Astrocyte of the cerebellum (primary cell): ENCODE measurements around the gene ABTB2.

Experiments
- DNase-seq: peaks from one replicate; pipeline ENCODE4 v3.0.0-alpha.2; 2011; ENCODE audit warnings: low read depth
- H3K4me3 ChIP-seq: 2 replicates; pipeline ENCODE4 v1.5.1; 2011; ENCODE audit warnings: mild to moderate bottlenecking, low read depth, low read length, moderate library complexity
- in situ Hi-C: cut with HindIII; loops from 2 replicates; pipeline ENCODE4 v1.10.0; 2017; ENCODE audit warnings: low sequenced_read_pairs
- TF ChIP-seq, protein P1 (sequence below): IDR thresholded peaks from 2 replicates; pipeline ENCODE4 v1.5.1; 2012; ENCODE audit warnings: low read length, low read depth, moderate library complexity, mild to moderate bottlenecking; ENCODE audit errors: missing control alignments

ABTB2 gene

GRCh38 chr11:34292546-34292945 is 65.3 kb downstream of the ABTB2 start:
- in situ Hi-C loops, result no loop called here
- no peak overlapping the region for H3K4me3 ChIP-seq
- TF ChIP-seq, protein P1, sequence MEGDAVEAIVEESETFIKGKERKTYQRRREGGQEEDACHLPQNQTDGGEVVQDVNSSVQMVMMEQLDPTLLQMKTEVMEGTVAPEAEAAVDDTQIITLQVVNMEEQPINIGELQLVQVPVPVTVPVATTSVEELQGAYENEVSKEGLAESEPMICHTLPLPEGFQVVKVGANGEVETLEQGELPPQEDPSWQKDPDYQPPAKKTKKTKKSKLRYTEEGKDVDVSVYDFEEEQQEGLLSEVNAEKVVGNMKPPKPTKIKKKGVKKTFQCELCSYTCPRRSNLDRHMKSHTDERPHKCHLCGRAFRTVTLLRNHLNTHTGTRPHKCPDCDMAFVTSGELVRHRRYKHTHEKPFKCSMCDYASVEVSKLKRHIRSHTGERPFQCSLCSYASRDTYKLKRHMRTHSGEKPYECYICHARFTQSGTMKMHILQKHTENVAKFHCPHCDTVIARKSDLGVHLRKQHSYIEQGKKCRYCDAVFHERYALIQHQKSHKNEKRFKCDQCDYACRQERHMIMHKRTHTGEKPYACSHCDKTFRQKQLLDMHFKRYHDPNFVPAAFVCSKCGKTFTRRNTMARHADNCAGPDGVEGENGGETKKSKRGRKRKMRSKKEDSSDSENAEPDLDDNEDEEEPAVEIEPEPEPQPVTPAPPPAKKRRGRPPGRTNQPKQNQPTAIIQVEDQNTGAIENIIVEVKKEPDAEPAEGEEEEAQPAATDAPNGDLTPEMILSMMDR, result no peak
- DNase-seq, result no peak

GRCh38 chr11:34292111-34292510 is 65.7 kb downstream of the ABTB2 start:
- no peak overlapping the region for H3K4me3 ChIP-seq
- no peak for DNase-seq
- TF ChIP-seq, protein P1, result no peak
- in situ Hi-C loops, result no loop called here

DNA sequence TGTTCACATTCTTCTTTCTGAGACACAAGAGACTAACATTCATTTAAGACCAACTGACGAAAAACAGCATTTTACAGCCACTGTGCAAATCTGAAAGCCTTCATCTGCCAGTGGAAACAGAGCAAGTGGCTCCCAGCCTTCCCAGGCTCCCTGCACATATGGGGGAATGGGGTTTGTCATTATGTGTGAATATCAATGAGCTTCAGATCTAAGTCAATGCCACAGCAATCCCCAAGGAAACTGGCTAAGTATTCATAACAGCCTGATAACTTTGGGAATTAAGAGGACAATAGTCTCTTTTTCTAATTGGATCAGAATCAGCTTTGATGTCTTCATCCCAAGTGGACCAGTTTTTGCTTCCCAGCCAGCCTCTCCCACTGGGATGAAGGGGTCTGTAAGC is 66.9 kb downstream of the ABTB2 start:
- no peak for DNase-seq
- in situ Hi-C loops, result no loop called here
- H3K4me3 ChIP-seq, result no peak overlapping the region
- TF ChIP-seq, protein P1, result no peak

GRCh38 chr11:34288492-34288891 is 69.3 kb downstream of the ABTB2 start:
- DNase-seq, result no peak
- in situ Hi-C loops, result loop anchor here (5.0 kb wide), 1 partner anchor 106 kb away; no protein-coding TSS in a partner anchor
- TF ChIP-seq, protein P1, result no peak
- H3K4me3 ChIP-seq, result no peak overlapping the region

- DNase-seq, result no peak
- in situ Hi-C loops, result loop anchor here (5.0 kb wide), 1 partner anchor 103 kb away; no protein-coding TSS in a partner anchor
- TF ChIP-seq, protein P1, result no peak
- H3K4me3 ChIP-seq, result no peak overlapping the region
Observed at GRCh38 chr11:34284811-34285481, 72.9 kb downstream of the ABTB2 start.

DNA sequence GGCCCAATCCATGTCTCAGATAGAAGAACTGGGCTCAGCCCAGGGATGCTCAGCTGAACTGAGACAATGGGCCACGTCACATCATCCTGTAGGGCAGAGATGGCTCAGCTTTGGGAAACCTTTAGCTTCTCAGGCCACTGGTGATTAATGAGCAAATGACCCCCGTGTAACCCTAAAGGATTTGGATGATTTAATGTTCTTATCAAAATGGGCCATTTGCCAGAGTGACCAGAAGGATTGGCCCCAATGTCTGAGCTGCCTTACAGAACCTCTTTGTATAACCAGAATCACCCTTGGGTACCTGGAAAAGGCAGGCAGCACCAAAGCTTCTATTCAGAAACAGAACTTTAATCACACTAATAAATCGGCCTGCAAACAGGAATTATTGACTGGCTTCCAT is 73.7 kb downstream of the ABTB2 start:
- no peak overlapping the region for H3K4me3 ChIP-seq
- DNase-seq, result no peak
- in situ Hi-C loops, result no loop called here
- TF ChIP-seq, protein P1, result no peak
